GM19023 (cell line): ENCODE data around the gene TTLL1.

Experiments
- ATAC-seq: cut with Tn5 transposase; IDR thresholded peaks from one replicate; pipeline ENCODE4 v1.9.1; 2021; ENCODE audit warnings: mild to moderate bottlenecking, moderate library complexity; ENCODE audit not compliant: unreplicated experiment

TTLL1 gene

DNA sequence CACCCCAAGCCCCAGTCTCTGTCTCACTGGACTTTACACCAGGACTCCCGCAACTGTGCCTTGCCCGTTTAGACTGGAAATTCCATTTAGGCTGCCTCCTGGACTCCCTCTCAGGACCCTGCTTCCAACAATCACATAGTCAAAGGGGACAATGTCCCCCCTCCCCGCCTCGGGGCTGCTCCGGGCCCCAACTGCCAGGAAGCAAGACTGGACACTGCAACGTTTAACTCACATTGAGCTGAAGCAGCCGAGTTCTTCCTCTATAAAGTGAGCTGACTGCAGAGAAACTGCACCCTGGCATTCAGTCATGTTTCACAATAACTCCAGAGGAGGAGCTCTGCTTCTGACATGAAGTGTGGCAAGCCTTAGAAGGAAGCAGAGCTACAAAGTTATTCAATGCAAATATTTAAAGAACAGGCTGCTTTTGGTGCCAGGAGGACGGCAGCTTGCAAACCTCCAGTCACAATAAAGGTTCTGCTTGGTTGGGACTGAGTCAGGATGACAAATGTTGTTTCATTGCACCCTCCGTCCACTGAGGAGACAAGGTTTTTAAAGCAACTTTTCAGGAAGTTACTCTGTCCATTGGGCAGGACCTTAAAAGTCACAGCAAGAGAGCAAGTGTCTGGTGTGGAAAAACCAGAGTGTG lies 94.2 kb downstream of the TTLL1 start:
- no peak for ATAC-seq

DNA sequence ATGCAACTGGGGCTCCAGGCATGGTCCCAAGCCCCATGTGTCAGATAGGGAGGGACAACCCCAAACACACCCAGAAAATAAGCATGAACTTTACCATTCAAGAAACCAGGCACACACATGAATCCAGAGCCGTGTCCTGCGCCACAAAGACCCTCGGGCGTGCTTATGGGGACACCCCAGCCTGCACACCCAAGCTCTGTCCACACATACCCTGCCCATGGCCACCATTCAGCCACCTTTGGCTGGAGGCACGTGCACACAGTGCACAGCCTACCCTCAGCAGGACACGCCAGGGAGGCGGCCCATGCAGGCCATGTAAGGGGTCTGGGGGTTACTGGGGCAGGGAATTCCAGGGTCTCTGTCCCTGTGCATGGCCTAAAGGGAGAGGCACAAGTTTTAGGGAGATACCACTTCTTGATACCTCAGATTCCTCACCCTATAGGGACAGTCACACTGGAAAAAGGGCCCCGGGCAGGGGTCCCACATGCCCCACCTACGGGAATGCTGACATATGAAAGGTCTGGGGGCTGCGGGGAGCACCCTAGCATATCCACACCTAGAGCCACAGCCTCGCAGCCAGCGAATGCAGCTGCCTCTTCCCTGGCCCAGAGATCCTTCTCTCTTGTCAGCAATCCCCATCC lies 94.8 kb downstream of the TTLL1 start:
- no peak for ATAC-seq

DNA sequence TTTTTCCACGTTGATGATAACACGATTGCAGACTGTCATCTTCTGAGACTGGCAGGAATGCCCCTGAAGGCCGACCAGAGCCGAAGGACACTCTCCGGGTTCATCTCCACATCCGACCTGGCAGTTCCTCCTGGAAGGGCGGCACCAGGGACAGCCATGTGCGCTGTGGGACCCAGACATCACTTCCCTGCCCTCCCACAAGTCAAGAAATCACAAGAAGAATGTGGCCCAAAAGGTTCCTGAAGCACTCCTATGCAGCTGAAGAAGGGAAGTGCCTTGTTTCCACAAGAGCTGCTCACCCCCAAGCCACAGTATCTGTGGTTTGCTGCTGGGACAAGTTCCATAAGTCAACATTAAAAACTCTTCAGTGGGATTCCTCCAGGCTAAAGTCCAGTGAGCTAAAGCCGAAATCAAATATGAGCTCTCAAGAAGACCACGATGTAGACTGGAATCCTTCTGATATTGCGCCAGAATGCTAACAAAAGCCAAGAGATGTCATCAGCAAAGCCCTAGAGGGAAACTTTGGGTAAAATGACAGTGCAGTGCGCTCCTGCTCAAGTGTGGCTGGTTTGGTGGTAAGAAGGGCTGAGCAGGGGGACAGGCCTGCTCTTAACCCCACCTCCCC lies 95.4 kb downstream of the TTLL1 start:
- ATAC-seq = no peak

DNA sequence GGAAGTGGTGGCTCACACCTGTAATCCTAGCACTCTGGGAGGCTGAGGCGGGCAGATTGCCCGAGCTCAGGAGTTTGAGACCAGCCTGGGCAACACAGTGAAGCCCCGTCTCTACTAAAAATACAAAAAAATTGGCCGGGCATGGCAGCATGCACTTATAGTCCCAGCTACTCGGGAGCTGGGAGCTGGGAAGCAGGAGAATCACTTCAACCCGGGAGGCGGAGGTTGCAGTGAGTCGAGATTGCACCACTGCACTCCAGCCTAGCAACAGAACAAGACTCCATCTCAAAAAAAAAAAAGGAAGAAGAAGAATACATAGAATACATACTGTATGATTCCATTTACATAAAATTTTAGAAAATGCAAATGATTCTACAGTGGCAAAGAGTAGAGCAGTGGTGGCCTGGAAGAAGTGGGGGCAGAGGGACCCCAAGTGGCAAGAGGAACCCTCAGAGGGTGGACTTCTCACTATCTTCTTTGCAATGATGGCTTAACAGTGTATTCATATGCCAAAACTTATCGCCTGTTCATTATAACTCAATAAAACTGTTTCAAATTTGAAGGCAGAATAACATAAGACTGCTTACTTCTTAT lies 96.2 kb downstream of the TTLL1 start:
- ATAC-seq = no peak

DNA sequence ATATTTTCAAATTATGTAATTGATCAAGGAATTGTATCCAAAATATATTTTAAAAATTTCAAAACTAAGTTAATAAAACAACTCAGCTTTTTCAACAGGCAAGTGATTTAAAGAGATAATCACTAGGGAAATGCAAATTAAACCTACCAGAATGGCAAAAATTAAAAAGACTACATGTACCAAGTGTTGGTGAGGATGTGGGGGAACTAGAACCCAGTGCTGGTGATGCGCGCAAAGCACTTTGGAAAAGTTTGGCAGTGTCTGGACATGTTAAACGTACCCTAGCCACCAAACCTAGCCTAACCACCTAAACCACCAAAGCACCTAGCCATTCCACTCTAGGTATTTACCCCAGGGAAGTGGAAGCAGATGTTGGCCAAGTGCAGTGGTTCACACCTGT lies 97.1 kb downstream of the TTLL1 start:
- ATAC-seq = no peak

DNA sequence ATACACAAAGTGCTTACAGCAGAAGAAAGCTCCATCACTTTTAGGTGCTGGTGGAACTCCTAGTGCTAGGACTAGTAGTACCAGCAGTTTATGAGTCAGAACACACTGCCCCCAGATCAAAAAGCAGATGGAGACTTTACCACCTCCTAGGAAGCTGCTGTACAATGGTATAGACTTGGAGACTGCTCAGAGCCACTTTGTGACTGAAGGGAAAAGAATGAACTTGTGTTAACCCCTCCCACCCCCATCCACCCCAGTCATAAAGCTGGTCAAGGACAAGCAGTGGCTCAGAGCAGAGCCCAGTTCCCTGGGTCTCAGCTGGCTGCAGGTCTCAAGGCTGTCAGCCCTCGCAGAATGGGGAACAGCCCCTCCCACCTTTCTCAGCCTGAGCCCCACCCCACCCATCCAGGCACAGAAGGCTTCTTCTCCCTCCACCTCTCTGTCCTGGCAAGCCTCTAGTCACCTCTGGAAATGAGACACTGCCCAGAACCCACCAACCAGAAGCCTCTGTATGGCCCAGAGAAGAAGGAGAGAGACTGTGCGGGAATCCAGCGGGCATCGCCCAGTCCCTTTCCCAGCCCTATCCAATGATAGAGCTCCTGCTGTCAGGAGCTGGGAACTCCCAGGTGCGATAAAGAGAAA lies 98.1 kb downstream of the TTLL1 start:
- ATAC-seq = no peak

DNA sequence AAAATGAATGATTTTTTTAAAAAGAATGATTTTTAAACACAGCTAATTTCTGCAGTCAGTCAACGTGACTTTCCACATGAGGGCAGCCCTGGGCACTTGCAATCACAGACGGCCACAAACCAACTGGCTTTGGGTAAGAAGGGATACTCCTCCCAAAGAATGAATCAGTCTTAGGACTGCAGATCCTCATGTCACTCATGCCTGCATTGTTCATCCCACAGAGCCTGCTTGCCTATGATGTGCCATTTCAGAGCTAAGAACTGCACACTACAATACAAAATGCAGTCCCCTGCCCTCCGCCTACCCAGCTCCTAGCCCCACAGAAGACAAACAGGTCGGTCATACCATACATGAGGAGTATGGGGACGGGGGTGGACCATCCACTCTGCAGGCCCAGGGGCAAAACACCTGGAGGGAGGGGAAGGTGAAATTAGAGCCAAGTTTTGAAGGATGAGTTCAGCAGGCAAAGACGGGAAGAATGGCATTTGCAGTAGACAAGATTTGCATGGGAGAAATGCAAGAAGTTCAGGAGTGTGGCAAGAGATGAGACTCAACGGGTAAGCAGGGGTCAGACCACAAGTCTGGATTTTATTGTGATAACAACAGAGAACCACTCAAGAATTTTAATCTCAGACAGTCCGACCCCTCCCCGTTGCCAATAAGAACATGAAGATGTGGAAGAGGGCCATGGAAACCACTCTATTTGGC lies 98.9 kb downstream of the TTLL1 start:
- ATAC-seq = no peak
